HPDE6-E6E7 (cell line): Measurements from ENCODE around the gene STAT6.

Experiments used
- DNase-seq: peaks from one replicate; pipeline ENCODE4 v3.0.0; 2011; ENCODE audit warnings: missing footprints; ENCODE audit errors: extremely low spot score

STAT6 gene

GRCh38 chr12:57051011-57051410 is 60.2 kb downstream of the STAT6 start:
- DNase-seq = no peak

- DNase-seq = no peak
Measured at GRCh38 chr12:57049890-57050289, 61.3 kb downstream of the STAT6 start, which contains the start of gene MYO1A. Gene MYO1A (minus strand): TSS chr12:57050129. CDS start chr12:57048323, 1,806 bp downstream.

GRCh38 chr12:57049119-57049446 is 62.1 kb downstream of the STAT6 start:
- no peak for DNase-seq

GRCh38 chr12:57048423-57049118 is 62.6 kb downstream of the STAT6 start:
- no peak for DNase-seq

GRCh38 chr12:57047981-57048380 is 63.2 kb downstream of the STAT6 start:
- no peak for DNase-seq

GRCh38 chr12:57046947-57047890 is 63.9 kb downstream of the STAT6 start:
- DNase-seq = no peak

GRCh38 chr12:57046086-57046791 is 64.9 kb downstream of the STAT6 start:
- no peak for DNase-seq
